SK-N-SH (cell line): ENCODE results near the gene ZDBF2. TPM values are rescaled to one million over a fixed set of nuclear protein-coding genes. Genes with fewer than 3 reads are reported as not detected.

Source experiments
- CTCF ChIA-PET: fragments of 300-600, 350-600 bp; formaldehyde crosslinking; extraction: SDS; loops from one replicate; lab custom pipeline; 2021; lab: Yijun Ruan, JAX
- POLR2A ChIA-PET: fragments of 350-600 bp; sonication (Branson Sonifier 250); formaldehyde crosslinking; extraction: SDS; loops from one replicate; lab custom pipeline; 2020; ENCODE audit warnings: antibody characterized with exemption, inconsistent platforms; lab: Yijun Ruan, JAX
- DNase-seq: peaks from one replicate; pipeline ENCODE4 v3.0.0; 2012
- H2AFZ ChIP-seq: fragments of 200-600 bp; sonication (generic); 2 replicates; pipeline ENCODE4 v1.8.1; 2016; ENCODE audit warnings: antibody characterized with exemption, mild to moderate bottlenecking, low read depth
- H3F3A ChIP-seq: fragments of 200-600 bp; sonication (generic); replicated peaks from 2 replicates; pipeline ENCODE3; 2016; ENCODE audit warnings: antibody characterized with exemption, mild to moderate bottlenecking; ENCODE audit not compliant: insufficient read depth
- H3K27ac ChIP-seq, 2 experiments: fragments of 200-500 bp in 1 of 2; fragments of 200-600 bp in 1 of 2; sonication (Bioruptor generic) in 1 of 2; sonication (generic), shearing (Covaris generic) in 1 of 2; 2 replicates each; pipeline versions ENCODE4 v1.5.1 to v1.6.1; 2014 to 2016; ENCODE audit warnings: low read depth in 2 of 2, inconsistent platforms in 1 of 2, low read length in 1 of 2, mild to moderate bottlenecking in 1 of 2, mixed read lengths in 1 of 2
- H3K27me3 ChIP-seq: fragments of 200-600 bp; sonication (generic), shearing (Covaris generic); 2 replicates; pipeline ENCODE4 v1.6.1; 2016; ENCODE audit warnings: mixed run types; ENCODE audit not compliant: insufficient read depth
- H3K36me3 ChIP-seq, 2 experiments: fragments of 200-500 bp in 1 of 2; fragments of 200-600 bp in 1 of 2; sonication (Bioruptor generic) in 1 of 2; sonication (generic) in 1 of 2; replicated peaks in 1 of 2; 2 replicates each; pipeline versions ENCODE3 to v1.5.1; 2014 to 2016; ENCODE audit warnings: low read length in 1 of 2, mild to moderate bottlenecking in 1 of 2; ENCODE audit not compliant: insufficient read depth in 2 of 2, control insufficient read depth in 1 of 2
- H3K4me1 ChIP-seq, 2 experiments: fragments of 200-500 bp in 1 of 2; fragments of 200-600 bp in 1 of 2; sonication (Bioruptor generic) in 1 of 2; sonication (generic), shearing (Covaris generic) in 1 of 2; 2 replicates each; pipeline versions ENCODE4 v1.5.1 to v1.6.1; 2014 to 2016; ENCODE audit warnings: low read depth in 1 of 2, low read length in 1 of 2, mixed run types in 1 of 2; ENCODE audit not compliant: insufficient read depth in 2 of 2, control insufficient read depth in 1 of 2
- H3K4me2 ChIP-seq: fragments of 200-600 bp; sonication (generic), shearing (Covaris generic); 2 replicates; pipeline ENCODE4 v1.6.1; 2017; ENCODE audit warnings: mixed run types
- H3K4me3 ChIP-seq, 2 experiments: fragments of 200-500 bp in 1 of 2; fragments of 200-600 bp in 1 of 2; sonication (Bioruptor generic) in 1 of 2; sonication (generic), shearing (Covaris generic) in 1 of 2; 2 replicates each; pipeline versions ENCODE4 v1.5.1 to v1.8.1; 2014 to 2016; ENCODE audit warnings: low read depth in 2 of 2, inconsistent platforms in 1 of 2, low read length in 1 of 2, mild to moderate bottlenecking in 1 of 2, mixed read lengths in 1 of 2, moderate library complexity in 1 of 2
- H3K79me2 ChIP-seq: fragments of 200-600 bp; sonication (generic); 2 replicates; pipeline ENCODE4 v1.8.1; 2017; ENCODE audit warnings: mild to moderate bottlenecking; ENCODE audit not compliant: insufficient read depth
- H3K9ac ChIP-seq: fragments of 200-600 bp; sonication (generic); 2 replicates; pipeline ENCODE4 v1.6.1; 2017; ENCODE audit warnings: mixed run types
- H3K9me2 ChIP-seq: fragments of 200-600 bp; sonication (generic); 2 replicates; pipeline ENCODE4 v1.6.1; 2017; ENCODE audit warnings: mixed run types
- H3K9me3 ChIP-seq: fragments of 200-600 bp; sonication (generic); 2 replicates; pipeline ENCODE4 v1.6.1; 2017; ENCODE audit warnings: mixed run types, mild to moderate bottlenecking, moderate library complexity
- H4K20me1 ChIP-seq: fragments of 200-600 bp; sonication (generic); 2 replicates; pipeline ENCODE4 v1.6.1; 2017; ENCODE audit warnings: mild to moderate bottlenecking, mixed run types; ENCODE audit not compliant: insufficient read depth
- ELF1 ChIP-seq: IDR thresholded peaks from 2 replicates; pipeline ENCODE4 v1.4.0; 2012
- EP300 ChIP-seq, 2 experiments: IDR thresholded peaks; 2 replicates each; pipeline versions ENCODE4 v1.4.0 to v1.6.1; 2012; ENCODE audit warnings: borderline replicate concordance in 1 of 2, low read depth in 1 of 2, low read length in 1 of 2
- FOSL2 ChIP-seq: IDR thresholded peaks from 2 replicates; pipeline ENCODE4 v1.4.0; 2012; ENCODE audit warnings: low read depth, mild to moderate bottlenecking, moderate library complexity, borderline replicate concordance
- FOXJ3 ChIP-seq: sonication (generic); formaldehyde crosslinking; IDR thresholded peaks from 2 replicates; pipeline ENCODE4 v1.5.1; 2020; ENCODE audit warnings: mild to moderate bottlenecking, missing genetic modification reagents
- FOXM1 ChIP-seq: IDR thresholded peaks from 2 replicates; pipeline ENCODE4 v1.4.0; 2012; ENCODE audit warnings: low read depth, mild to moderate bottlenecking
- JUND ChIP-seq: IDR thresholded peaks from 2 replicates; pipeline ENCODE4 v1.4.0; 2012
- MXI1 ChIP-seq: IDR thresholded peaks from 2 replicates; pipeline ENCODE4 v1.6.1; 2012; ENCODE audit warnings: mild to moderate bottlenecking, low read depth, low read length, improper control_type of control experiment
- POLR2AphosphoS5 ChIP-seq: IDR thresholded peaks from 2 replicates; pipeline ENCODE4 v1.6.1; 2012; ENCODE audit warnings: low read depth, low read length
- RCOR1 ChIP-seq: fragments of 150-350 bp; IDR thresholded peaks from 2 replicates; pipeline ENCODE4 v1.6.1; 2017; ENCODE audit warnings: antibody characterized with exemption, low read length
- TCF12 ChIP-seq: IDR thresholded peaks from 2 replicates; pipeline ENCODE4 v1.4.0; 2012
- YY1 ChIP-seq: IDR thresholded peaks from 2 replicates; pipeline ENCODE4 v1.4.0; 2012; ENCODE audit warnings: low read depth, mild to moderate bottlenecking
- WGBS: methylation state at CpG from one replicate; pipeline ENCODE4 v1.1.6; 2017; ENCODE audit warnings: low lambda C conversion rate; 5-methylcytosine and 5-hydroxymethylcytosine counted together
- polyA plus RNA-seq, 3 experiments: library from polyadenylated mRNA; depleted of rRNA; stranded (reverse); fragments of >200 nt; gene quantifications; 2 replicates each; pipeline ENCODE4 v1.2.3, GENCODE V29; 2012
- TF ChIP-seq, protein P1 (sequence below): fragments of 200-600 bp; sonication (generic); IDR thresholded peaks from 2 replicates; pipeline ENCODE4 v1.6.1; 2017; ENCODE audit warnings: antibody characterized with exemption, mild to moderate bottlenecking, moderate library complexity
- TF ChIP-seq, protein P2 (sequence below): fragments of 150-350 bp; IDR thresholded peaks from 2 replicates; pipeline ENCODE4 v1.6.1; 2016; ENCODE audit warnings: mild to moderate bottlenecking, low read depth, low read length
- TF ChIP-seq, protein P3 (sequence below): IDR thresholded peaks from 2 replicates; pipeline ENCODE4 v1.4.0; 2012; ENCODE audit warnings: low read depth, borderline replicate concordance
- TF ChIP-seq, protein P4 (sequence below): IDR thresholded peaks from 2 replicates; pipeline ENCODE4; 2012
- TF ChIP-seq, protein P5 (sequence below): fragments of 150-350 bp; IDR thresholded peaks from 2 replicates; pipeline ENCODE4 v1.6.1; 2017; ENCODE audit warnings: antibody characterized with exemption, low read length, low read depth, borderline replicate concordance
- TF ChIP-seq, protein P6 (sequence below): IDR thresholded peaks from 2 replicates; pipeline ENCODE4 v1.6.1; 2012; ENCODE audit warnings: mild to moderate bottlenecking, low read depth, low read length, moderate library complexity
- TF ChIP-seq, protein P7 (sequence below): IDR thresholded peaks from 2 replicates; pipeline ENCODE4 v1.4.0; 2012; ENCODE audit warnings: low read depth

The ZDBF2 gene
- polyA plus RNA-seq, 1 of the 3 experiments (the other 2 are of a cell fraction) = 1.4 TPM

DNA sequence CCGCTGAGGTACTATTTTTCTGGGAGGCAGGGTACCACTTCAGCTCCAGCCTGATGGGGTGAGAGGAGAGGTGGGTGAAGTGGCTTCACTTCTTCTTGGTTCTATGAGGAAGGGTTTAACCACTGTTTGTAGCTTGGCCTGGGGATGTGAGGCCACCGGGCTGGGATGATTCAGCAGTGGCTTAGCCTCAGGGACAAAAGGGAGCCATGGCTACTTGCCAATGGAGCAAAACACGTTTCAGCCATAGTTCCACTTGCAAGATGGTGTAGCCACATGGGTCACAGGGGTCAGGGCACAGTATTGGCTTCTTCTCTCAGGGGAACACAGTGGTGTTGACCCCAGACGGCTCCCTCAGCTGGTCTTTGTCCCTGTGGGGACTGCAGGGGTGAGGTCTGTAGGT lies 14.9 kb downstream of the ZDBF2 start:
- no peak for DNase-seq
- Histone ChIP-seq H3K4me3 (no peak overlapping the region), H3K36me3 (peaks cover 7 to 8% of the 10 kb centered on the region in 2 experiments), H3F3A (peaks cover 4% of the 10 kb centered on the region), H4K20me1 (no peaks in the 10 kb centered on the region), H3K79me2 (peaks cover 20% of the 10 kb centered on the region; the same call in 1 of the 2 replicates), H3K4me1 (no peaks in the 10 kb centered on the region), H3K27me3 (no peaks in the 10 kb centered on the region), H3K27ac (no peak overlapping the region), H3K9me2 (no peaks in the 10 kb centered on the region), H3K9me3 (no peaks in the 10 kb centered on the region), H3K4me2 (no peak overlapping the region), H2AFZ (no peak overlapping the region), H3K9ac (no peak overlapping the region)
- POLR2A ChIA-PET = interaction anchor here (0.5 kb wide), 1 partner anchor 184 kb away, joined by 4 read pairs; no protein-coding TSS in a partner anchor
- WGBS = 54% methylated on average over 3 of the region's 4 CpGs
- CTCF ChIA-PET = interaction anchor here (0.5 to 1.8 kb wide), 3 partner anchors 8 to 152 kb away, joined by 3 to 5 read pairs (median 3); no protein-coding TSS in a partner anchor
- no peak for TF ChIP-seq RCOR1
- TF ChIP-seq FOSL2 = no peak

DNA sequence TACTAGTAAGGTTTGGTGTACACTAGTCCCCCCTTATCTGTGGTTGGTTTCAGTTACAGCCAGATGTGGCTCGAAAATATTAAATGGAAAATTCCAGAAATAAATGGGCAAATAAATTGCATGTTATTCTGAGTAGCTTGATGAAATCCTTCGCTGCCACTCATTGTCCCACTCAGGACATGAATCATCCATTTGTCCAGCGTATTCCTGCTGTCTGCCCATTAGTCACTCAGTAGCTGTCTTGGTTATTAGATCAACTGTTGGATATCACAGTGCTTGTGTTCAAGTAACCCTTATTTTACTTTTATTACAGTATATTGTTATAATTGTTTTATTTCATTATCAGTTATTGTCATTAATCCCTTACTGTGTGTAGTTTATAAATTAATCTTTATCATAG lies 21.7 kb downstream of the ZDBF2 start:
- Histone ChIP-seq H3K4me1 (no peaks in the 10 kb centered on the region), H3K79me2 (no peaks in the 10 kb centered on the region), H4K20me1 (no peaks in the 10 kb centered on the region), H3F3A (peaks cover 4% of the 10 kb centered on the region), H3K27ac (no peak overlapping the region), H3K9me3 (no peaks in the 10 kb centered on the region), H2AFZ (no peak overlapping the region), H3K27me3 (no peaks in the 10 kb centered on the region), H3K36me3 (no peaks in the 10 kb centered on the region), H3K4me3 (no peak overlapping the region), H3K9me2 (no peaks in the 10 kb centered on the region), H3K9ac (no peak overlapping the region), H3K4me2 (no peak overlapping the region)
- ChIA-PET CTCF (no interaction called here), POLR2A (no interaction called here)
- TF ChIP-seq, protein P1, sequence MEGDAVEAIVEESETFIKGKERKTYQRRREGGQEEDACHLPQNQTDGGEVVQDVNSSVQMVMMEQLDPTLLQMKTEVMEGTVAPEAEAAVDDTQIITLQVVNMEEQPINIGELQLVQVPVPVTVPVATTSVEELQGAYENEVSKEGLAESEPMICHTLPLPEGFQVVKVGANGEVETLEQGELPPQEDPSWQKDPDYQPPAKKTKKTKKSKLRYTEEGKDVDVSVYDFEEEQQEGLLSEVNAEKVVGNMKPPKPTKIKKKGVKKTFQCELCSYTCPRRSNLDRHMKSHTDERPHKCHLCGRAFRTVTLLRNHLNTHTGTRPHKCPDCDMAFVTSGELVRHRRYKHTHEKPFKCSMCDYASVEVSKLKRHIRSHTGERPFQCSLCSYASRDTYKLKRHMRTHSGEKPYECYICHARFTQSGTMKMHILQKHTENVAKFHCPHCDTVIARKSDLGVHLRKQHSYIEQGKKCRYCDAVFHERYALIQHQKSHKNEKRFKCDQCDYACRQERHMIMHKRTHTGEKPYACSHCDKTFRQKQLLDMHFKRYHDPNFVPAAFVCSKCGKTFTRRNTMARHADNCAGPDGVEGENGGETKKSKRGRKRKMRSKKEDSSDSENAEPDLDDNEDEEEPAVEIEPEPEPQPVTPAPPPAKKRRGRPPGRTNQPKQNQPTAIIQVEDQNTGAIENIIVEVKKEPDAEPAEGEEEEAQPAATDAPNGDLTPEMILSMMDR = no peak
- TF ChIP-seq EP300 (IDR thresholded peaks at IDR 0.05; ENCODE audit: borderline replicate concordance in 1 of 2, low read depth in 1 of 2, low read length in 1 of 2) (no peak), FOXJ3 (CRISPR knock-in tag) (no peak), ELF1 (no peak), FOSL2 (peak; percentile 34; the same call in 1 of the 2 replicates), POLR2AphosphoS5 (no peak), MXI1 (no peak), JUND (peak; percentile 44), FOXM1 (no peak), YY1 (no peak), TCF12 (0 out of 2 replicates have a peak, but pooled peaks have one; percentile 34)
- TF ChIP-seq, protein P2, sequence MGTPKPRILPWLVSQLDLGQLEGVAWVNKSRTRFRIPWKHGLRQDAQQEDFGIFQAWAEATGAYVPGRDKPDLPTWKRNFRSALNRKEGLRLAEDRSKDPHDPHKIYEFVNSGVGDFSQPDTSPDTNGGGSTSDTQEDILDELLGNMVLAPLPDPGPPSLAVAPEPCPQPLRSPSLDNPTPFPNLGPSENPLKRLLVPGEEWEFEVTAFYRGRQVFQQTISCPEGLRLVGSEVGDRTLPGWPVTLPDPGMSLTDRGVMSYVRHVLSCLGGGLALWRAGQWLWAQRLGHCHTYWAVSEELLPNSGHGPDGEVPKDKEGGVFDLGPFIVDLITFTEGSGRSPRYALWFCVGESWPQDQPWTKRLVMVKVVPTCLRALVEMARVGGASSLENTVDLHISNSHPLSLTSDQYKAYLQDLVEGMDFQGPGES = no peak
- TF ChIP-seq, protein P3, sequence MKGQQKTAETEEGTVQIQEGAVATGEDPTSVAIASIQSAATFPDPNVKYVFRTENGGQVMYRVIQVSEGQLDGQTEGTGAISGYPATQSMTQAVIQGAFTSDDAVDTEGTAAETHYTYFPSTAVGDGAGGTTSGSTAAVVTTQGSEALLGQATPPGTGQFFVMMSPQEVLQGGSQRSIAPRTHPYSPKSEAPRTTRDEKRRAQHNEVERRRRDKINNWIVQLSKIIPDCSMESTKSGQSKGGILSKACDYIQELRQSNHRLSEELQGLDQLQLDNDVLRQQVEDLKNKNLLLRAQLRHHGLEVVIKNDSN = no peak
- TF ChIP-seq, protein P4, sequence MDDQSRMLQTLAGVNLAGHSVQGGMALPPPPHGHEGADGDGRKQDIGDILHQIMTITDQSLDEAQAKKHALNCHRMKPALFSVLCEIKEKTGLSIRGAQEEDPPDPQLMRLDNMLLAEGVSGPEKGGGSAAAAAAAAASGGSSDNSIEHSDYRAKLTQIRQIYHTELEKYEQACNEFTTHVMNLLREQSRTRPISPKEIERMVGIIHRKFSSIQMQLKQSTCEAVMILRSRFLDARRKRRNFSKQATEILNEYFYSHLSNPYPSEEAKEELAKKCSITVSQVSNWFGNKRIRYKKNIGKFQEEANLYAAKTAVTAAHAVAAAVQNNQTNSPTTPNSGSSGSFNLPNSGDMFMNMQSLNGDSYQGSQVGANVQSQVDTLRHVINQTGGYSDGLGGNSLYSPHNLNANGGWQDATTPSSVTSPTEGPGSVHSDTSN = peak; percentile 78
- TF ChIP-seq, protein P5, sequence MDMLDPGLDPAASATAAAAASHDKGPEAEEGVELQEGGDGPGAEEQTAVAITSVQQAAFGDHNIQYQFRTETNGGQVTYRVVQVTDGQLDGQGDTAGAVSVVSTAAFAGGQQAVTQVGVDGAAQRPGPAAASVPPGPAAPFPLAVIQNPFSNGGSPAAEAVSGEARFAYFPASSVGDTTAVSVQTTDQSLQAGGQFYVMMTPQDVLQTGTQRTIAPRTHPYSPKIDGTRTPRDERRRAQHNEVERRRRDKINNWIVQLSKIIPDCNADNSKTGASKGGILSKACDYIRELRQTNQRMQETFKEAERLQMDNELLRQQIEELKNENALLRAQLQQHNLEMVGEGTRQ = no peak
- TF ChIP-seq, protein P6, sequence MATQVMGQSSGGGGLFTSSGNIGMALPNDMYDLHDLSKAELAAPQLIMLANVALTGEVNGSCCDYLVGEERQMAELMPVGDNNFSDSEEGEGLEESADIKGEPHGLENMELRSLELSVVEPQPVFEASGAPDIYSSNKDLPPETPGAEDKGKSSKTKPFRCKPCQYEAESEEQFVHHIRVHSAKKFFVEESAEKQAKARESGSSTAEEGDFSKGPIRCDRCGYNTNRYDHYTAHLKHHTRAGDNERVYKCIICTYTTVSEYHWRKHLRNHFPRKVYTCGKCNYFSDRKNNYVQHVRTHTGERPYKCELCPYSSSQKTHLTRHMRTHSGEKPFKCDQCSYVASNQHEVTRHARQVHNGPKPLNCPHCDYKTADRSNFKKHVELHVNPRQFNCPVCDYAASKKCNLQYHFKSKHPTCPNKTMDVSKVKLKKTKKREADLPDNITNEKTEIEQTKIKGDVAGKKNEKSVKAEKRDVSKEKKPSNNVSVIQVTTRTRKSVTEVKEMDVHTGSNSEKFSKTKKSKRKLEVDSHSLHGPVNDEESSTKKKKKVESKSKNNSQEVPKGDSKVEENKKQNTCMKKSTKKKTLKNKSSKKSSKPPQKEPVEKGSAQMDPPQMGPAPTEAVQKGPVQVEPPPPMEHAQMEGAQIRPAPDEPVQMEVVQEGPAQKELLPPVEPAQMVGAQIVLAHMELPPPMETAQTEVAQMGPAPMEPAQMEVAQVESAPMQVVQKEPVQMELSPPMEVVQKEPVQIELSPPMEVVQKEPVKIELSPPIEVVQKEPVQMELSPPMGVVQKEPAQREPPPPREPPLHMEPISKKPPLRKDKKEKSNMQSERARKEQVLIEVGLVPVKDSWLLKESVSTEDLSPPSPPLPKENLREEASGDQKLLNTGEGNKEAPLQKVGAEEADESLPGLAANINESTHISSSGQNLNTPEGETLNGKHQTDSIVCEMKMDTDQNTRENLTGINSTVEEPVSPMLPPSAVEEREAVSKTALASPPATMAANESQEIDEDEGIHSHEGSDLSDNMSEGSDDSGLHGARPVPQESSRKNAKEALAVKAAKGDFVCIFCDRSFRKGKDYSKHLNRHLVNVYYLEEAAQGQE = no peak
- TF ChIP-seq, protein P7, sequence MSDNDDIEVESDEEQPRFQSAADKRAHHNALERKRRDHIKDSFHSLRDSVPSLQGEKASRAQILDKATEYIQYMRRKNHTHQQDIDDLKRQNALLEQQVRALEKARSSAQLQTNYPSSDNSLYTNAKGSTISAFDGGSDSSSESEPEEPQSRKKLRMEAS = no peak
- DNase-seq = no peak
- 18% methylated on average over 3 of the region's 3 CpGs for WGBS
